ENCODE results near the gene TGFB2. TPM values are rescaled to one million over a fixed set of nuclear protein-coding genes. Genes with fewer than 3 reads are reported as not detected.
"Not testable (repeated sequence)": the region's sequence is repeated elsewhere in the genome, so short reads cannot be mapped to it uniquely, and the experiment has no call there.

The TGFB2 gene
- 10 to 100 TPM in 11 of 12 donors, not detected in 1; 39.4 to 88.9 (median 60.5) TPM for polyA plus RNA-seq (ENCODE audit: insufficient read length in 12 of 12)
- long read RNA-seq, donor 1, partial matches to known transcripts, result 0 of 1 reads
- long read RNA-seq, donor 1, other reads (novel, unspliced or antisense), result 0 of 1 reads
- long read RNA-seq, donor 2, full-length matches to known transcripts, result 18 of 18 reads
- long read RNA-seq, donor 2, partial matches to known transcripts, result 0 of 18 reads
- long read RNA-seq, donor 2, other reads (novel, unspliced or antisense), result 0 of 18 reads
- long read RNA-seq, donor 3, full-length matches to known transcripts, result 8 of 8 reads
- long read RNA-seq, donor 3, partial matches to known transcripts, result 0 of 8 reads
- long read RNA-seq, donor 3, other reads (novel, unspliced or antisense), result 0 of 8 reads
- long read RNA-seq, donor 4, full-length matches to known transcripts, result 5 of 5 reads
- long read RNA-seq, donor 4, partial matches to known transcripts, result 0 of 5 reads
- long read RNA-seq, donor 4, other reads (novel, unspliced or antisense), result 0 of 5 reads
- long read RNA-seq, donor 5, full-length matches to known transcripts, result 25 of 31 reads
- long read RNA-seq, donor 5, partial matches to known transcripts, result 6 of 31 reads
- long read RNA-seq, donor 5, other reads (novel, unspliced or antisense), result 0 of 31 reads
- long read RNA-seq, donor 6, full-length matches to known transcripts, result 6 of 6 reads
- long read RNA-seq, donor 6, partial matches to known transcripts, result 0 of 6 reads
- long read RNA-seq, donor 6, other reads (novel, unspliced or antisense), result 0 of 6 reads
- long read RNA-seq, donor 7, full-length matches to known transcripts, result 9 of 9 reads
- long read RNA-seq, donor 7, partial matches to known transcripts, result 0 of 9 reads
- long read RNA-seq, donor 7, other reads (novel, unspliced or antisense), result 0 of 9 reads
- long read RNA-seq, donor 8, full-length matches to known transcripts, result 22 of 22 reads
- long read RNA-seq, donor 8, partial matches to known transcripts, result 0 of 22 reads
- long read RNA-seq, donor 8, other reads (novel, unspliced or antisense), result 0 of 22 reads
- long read RNA-seq, donor 9, full-length matches to known transcripts, result 5 of 5 reads
- long read RNA-seq, donor 9, partial matches to known transcripts, result 0 of 5 reads
- long read RNA-seq, donor 9, other reads (novel, unspliced or antisense), result 0 of 5 reads
- long read RNA-seq, donor 10, full-length matches to known transcripts, result 16 of 16 reads
- long read RNA-seq, donor 10, partial matches to known transcripts, result 0 of 16 reads
- long read RNA-seq, donor 10, other reads (novel, unspliced or antisense), result 0 of 16 reads
- long read RNA-seq, donor 11, full-length matches to known transcripts, result 12 of 21 reads
- long read RNA-seq, donor 11, partial matches to known transcripts, result 9 of 21 reads
- long read RNA-seq, donor 11, other reads (novel, unspliced or antisense), result 0 of 21 reads

DNA sequence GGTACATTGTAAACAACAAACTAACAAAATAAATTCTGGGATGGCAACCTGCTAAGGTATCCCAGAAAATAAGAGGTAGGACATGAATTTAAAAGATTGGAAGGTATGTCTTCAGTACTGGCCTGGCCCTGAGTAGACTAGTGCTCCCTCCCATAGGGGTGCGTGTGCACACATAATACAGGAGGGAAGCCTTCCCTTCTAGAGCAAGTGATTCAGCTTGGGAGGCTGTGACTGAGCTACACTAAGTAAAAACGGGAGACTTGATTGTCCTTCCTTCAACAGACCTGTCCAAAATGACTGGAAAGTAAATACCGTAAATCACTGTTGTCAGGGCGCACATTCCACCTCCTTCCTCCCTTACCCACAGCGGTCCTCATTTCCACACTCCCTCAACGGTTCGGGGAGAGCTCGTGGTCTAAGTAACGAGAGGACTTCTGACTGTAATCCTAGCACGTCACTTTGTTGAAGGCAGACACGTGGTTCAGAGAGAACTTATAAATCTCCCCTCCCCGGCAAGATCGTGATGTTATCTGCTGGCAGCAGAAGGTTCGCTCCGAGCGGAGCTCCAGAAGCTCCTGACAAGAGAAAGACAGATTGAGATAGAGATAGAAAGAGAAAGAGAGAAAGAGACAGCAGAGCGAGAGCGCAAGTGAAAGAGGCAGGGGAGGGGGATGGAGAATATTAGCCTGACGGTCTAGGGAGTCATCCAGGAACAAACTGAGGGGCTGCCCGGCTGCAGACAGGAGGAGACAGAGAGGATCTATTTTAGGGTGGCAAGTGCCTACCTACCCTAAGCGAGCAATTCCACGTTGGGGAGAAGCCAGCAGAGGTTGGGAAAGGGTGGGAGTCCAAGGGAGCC lies at the start of gene TGFB2:
TSS of gene TGFB2 (plus strand) at position 523 of the 859 bp plus-strand sequence. CDS start 1,366 bp downstream, outside the sequence.
- DNase-seq, result peak; percentile 91

DNA sequence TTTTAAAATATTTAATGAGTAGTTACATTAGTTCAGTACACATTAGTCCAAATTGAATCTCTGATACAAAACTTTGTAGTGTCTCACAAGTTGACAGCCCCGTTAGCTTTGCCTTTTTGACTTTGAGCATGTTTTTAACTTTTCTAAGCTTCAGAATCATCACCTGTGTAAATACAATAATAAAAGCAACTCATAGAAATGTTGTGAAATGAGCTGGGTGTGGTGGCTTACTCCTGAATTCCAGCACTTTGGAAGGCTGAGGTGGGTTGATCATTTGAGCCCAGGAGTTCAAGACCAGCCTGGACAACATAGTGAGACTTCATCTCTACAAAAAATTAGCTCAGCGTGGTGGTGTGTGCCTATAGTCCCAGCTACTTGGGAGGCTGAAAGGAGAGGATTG lies 49.0 kb upstream of the TGFB2 start:
- no peak for DNase-seq

DNA sequence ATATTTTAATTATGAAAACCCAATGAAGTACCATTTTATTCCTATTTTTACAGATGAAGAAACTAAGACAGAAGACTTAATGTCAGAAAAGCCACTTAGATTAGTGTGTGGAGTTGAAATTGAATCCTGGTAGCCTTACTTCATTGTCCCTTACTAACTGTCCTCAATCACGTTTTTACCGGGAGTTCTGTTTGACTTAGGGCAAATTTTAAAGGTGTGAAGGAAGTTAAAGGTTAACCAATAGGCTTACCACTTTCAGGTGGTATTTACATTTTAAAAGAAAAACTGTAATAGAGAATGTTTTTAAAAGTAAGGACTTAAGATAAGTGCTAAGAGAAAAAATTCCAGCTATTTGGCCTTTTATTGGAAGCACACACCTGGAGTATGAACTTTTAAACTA lies 47.7 kb upstream of the TGFB2 start:
- DNase-seq, result no peak

DNA sequence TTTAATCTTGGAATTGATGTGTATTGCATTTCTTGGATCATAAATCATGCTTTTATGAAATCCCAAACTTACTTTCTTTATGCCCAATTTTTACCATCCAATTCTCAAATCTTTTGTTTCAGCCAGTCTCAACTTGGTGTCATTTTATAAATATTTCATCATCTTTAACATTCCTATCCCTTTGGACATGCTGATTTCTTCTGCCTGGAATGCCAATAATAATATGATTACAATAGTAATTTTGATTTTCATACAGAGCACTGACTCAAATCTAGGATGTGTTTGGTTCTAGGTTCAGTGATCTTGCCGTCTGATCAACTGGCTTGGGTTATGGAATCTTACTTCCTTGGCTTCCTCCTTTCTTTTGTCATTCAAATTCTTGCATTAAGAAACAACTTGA lies 47.3 kb upstream of the TGFB2 start:
- DNase-seq, result no peak

DNA sequence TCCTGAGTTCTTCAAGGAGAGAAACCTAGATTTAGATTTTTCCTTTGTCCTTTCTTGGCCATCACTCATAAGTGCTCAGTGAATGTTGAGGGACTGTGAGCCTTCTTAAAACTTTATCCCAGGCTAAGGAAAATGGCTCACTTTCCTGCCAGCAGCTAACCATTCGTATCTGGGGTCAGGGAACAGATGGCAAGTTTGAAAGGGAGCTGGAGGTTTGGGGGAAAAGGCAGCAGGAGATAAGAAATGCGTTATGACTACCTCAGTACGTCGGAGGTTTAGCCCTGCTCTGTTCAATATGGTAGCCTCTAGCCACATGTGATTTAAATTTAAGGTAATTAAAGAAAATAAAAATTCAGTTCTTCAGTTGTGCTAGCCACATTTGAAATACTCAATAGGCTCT lies 46.7 kb upstream of the TGFB2 start:
- DNase-seq, result no peak

DNA sequence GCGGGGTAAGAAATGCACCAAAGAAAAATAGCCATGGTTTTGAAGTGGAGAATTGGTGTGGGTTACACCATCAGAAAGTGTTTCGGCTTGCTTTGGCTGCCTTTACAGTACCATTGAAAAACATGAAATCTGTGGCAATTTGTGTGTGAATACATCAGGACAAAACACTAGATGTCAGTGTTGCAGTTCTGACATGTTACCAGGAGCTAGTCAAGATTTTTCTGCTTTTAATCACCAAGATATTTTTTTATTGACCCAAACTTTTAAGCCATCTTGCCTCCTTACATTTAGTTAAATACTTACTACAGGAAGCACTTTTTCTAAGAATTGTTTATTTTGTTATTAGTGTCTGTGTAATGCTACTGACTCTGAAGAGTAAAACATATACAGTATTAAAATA lies 45.7 kb upstream of the TGFB2 start:
- DNase-seq, result peak; percentile 40

DNA sequence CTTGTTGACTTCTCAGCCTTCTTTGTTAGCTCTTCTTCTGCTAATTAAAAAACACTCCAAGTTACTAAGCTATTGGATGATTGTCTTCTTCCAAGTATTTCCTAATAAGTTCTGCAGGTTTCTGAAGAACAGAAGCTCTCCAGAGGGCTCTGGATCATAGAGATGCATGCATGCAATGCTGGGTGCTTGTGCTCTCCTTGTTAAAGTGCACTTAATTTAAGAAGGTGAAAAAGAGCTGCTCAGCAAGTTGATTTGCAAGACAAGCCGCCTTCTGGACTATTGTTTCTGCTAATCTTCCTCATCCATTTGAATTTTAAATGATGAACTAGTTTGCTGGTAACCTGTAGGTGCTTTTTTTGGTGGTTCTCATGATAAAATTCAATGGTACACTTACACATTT lies 43.9 kb upstream of the TGFB2 start:
- DNase-seq, result no peak

DNA sequence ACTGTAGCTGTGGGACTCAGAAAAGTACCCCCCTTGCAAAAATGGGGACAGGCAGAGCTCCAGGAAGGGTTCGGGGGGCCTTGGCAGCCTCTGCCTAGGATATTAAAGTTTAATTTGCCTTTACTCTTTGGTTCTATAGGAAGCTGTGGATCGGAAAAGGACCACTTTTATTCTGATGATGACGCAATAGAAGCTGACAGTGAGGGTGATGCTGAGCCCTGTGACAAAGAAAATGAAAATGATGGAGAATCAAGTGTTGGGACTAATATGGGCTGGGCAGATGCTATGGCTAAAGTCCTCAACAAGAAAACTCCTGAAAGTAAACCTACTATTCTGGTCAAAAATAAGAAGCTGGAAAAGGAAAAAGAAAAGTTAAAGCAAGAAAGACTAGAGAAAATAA lies 43.0 kb upstream of the TGFB2 start:
- no peak for DNase-seq

DNA sequence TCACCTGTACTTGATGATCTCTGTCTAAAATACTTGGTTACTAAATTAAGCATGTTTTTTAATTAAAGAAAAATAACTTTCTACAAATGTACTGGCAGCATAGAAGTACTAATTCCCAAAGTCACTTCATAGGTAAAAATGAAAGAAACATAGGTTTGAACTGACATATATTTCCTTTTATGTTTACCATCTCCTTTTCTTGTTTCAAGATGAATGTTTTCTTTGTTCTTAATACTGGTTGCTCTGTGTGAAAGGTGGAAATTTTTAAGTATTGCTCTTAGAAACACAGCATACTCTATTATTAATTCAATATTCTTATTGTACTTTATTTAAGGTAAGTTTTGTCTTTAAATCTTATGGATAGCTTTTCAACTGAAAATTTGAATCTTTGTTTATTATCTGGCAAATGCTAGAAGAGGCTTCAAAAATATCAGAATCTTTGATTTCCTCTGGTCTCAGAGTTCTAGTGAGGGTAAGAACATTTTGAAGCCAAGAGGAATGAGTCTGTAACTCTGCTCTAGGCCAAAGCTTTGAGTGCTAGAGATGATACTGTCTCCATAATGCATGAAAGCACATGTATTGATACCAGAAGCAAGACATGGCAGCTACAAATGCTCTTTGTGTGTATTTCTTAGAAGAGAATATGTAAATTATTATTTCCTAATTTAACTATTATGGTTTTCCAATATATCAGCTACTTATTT lies 41.8 kb upstream of the TGFB2 start:
- no peak for DNase-seq

DNA sequence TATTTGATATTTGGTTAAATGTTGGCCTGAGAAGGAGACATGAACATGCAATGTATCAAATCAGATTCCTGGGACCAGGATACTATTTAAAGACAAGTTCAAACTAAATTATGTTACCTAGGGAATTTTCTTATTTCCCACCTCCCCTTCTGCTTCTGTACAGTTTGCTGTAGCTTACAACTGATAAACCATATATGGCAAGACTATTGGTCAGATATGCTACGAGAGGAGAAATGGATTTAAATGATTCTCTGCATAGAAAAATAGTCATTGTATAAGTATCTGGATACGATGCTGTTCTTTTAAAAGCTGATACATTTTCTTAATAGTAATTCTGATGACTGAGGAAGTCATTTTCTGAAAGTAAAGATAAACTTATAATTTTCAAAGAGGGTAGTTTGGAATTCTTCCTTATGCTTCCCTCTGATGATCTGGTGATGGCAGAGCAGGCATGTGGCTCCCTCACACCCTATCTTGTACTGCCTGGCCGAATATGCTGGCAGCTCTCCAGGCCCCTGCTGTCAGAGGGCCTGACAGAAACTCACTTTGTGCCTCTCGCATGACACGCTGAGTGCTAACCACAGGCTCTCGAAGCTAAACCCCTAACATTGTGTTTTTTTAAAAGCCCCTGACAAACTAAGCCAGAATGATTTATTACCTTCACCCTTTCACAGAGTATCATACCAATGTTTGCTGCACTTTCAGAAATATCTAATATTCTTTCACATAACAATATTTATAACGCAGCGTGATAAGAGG lies 40.7 kb upstream of the TGFB2 start:
- DNase-seq, result no peak

DNA sequence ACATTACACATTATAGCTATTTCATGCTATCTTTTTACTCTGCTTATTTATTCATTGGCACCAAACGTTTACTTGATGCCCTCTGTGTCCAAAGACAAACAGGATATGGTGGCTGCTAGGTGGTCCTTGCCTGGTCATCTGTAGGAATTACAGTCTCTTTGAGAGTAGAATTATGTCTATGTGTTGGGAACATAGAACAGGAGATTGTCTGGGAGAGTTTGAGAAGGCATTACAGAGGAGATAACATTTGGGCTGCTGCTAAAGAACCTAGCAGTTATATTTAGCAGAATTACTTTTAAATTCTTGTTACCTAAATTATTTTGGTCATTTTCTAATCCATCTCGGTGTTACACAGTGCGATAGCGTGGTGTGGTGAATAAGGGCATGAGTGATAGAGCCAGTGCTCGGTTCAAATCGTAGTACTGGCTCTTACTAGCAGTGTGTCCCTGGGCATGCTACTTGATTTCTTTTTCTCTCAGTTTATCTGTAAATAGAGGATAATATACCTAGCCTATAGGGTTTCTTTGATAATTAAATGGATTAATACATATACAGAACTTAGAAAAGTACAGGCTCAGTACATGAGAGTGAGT lies 39.6 kb upstream of the TGFB2 start:
- DNase-seq, result no peak

DNA sequence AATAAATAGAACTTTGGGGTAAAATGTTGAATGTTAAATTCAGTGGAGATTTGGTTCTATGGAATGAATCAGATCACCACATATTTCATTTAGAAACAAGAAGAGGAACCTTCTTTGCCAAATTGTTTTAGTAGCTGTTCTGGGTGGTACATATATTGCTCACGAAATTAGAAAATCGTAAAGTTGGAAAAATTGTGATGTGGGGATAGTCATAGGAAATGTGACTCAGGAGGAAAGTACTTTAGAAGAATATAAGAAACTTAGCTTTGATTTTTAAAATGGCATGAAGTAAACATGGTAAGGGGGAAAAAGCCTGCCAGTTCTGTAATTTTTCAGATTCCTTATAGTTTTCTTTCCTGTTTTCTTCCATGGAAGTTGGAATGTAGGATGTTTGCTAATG lies 32.6 kb upstream of the TGFB2 start:
- DNase-seq, result no peak

DNA sequence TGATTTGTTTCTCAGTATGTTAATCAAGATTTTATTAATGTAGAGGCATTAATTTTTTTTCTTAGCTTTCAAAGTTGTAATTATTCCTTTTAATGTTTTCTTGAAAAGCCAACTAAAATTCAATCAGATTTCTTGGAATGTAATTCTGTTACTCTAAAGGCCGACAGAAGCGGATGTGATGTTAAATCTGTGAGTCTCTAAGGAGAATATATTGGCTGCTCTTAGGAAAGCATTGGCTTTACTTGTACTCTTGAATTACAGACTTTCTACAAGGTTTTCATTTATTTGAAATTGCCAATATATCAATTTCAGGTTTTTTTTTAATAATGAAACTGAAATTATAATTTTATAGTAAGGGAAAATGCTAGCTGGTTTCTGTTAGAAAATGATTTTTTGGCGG lies 30.8 kb upstream of the TGFB2 start:
- peak; percentile 25 for DNase-seq

DNA sequence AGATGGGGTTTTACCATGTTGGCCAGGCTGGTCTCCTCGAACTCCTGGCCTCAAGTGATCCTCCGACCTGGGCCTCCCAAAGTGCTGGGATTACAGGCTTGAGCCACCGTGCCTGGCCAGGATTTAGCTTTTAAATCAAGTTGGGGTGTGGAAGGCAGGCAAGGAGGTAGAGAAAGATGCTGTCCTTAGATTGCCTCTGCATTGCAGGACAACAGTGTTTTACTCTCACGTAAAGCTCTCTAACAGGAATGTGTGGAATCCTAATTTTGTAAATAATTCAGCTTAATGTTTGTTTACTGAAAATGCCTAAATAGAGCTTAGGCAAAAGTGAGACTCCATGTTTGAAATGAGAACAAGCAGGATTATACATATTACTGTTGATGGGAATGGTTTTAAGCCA lies 29.5 kb upstream of the TGFB2 start:
- DNase-seq, result no peak

DNA sequence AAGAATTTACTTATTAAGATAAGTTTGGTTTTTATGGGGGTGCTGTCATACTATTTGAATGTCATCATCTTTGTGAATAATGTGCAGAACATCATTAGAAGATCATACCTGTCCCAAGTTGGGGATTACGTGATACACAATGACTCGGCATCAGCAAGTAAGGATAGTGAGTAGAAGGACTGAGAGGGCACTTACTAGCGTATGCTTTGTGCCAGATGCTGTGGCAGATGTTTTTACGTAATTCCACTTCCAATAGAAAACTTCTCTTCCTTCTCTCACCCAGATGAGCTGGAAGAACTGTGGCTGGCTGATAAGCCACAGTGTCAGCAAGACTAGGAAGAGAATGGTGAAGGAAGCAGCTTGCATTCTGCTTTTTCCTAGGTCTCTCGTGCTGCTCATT lies 28.1 kb upstream of the TGFB2 start:
- DNase-seq, result no peak

DNA sequence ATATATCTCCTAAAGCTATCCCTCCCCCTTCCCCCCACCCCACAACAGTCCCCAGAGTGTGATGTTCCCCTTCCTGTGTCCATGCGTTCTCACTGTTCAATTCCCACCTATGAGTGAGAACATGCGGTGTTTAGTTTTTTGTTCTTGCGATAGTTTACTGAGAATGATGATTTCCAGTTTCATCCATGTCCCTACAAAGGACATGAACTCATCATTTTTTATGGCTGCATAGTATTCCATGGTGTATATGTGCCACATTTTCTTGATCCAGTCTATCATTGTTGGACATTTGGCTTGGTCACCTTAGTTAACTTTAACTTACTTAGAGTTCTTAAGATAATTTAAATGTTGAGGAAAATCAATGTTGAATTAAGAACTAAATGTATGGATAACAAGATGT lies 25.0 kb upstream of the TGFB2 start:
- DNase-seq, result not testable (repeated sequence)

DNA sequence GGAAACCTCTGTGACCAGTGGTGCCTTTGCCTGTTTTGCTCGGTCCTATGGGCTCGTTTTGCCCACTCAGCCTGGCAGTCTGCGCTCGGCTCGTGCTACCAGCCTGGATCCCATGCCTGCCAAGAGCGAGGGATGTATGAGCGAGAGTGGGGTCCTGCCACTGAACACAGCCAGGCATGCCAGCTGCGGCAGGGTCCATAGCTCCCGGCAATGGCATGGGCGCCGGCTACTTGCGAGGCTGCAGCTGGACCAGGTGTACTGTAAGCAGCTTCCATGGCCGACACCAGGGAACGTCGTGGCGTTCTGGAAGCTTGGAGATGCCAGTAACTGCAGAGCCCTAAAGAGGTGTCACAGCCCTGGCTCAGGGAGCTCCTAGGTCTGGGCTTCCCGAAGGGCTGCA lies 22.4 kb upstream of the TGFB2 start:
- no peak for DNase-seq

DNA sequence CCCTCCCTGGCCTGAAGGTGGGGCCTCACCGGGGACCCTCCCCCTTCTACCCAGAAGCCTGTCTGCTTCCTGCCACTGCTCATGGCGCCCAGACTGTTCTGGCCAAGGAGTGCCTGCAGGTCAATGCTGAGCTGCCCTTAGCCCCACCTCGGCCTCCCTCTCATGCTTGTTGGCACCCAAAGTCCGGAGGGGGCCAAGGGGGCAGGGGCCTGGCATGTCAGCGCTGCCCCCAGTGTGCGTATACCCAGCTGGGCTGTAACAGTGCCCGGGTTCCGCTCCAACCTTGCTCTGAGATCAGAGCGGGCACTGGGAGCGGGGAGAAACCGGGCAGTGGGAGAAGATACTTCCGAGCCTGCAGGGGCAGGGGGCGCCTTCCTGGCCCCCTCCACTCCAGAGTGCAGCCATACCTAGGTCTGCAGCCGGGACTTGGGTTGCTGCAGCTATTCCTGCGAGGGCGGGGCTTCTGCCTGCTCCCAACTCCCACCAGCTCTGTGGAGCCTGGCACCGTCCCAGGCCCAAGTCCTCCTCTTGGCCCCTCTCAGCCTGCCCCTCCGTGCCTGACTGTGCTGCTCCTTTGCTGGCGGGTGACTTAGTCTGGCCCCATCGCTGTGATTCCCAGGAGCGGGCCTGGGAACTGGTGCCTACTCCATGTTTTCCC lies 21.4 kb upstream of the TGFB2 start:
- DNase-seq, result no peak

All from muscle of arm (tissue), 14 donors.